GM12873 (cell line): Measurements from ENCODE around the gene SLC25A25.

Source experiments
- CTCF ChIP-seq: IDR thresholded peaks from 2 replicates; pipeline ENCODE4 v1.5.1; 2012; ENCODE audit warnings: low read depth, mild to moderate bottlenecking, moderate library complexity, low read length, control low read depth; ENCODE audit not compliant: insufficient read depth; ENCODE audit errors: missing control alignments

SLC25A25 gene

GRCh38 chr9:128026773-128027541 is 41.1 kb upstream of the SLC25A25 start:
- no peak for TF ChIP-seq CTCF

- TF ChIP-seq CTCF, result no peak
Observed at GRCh38 chr9:128027705-128028104, 40.3 kb upstream of the SLC25A25 start.

DNA sequence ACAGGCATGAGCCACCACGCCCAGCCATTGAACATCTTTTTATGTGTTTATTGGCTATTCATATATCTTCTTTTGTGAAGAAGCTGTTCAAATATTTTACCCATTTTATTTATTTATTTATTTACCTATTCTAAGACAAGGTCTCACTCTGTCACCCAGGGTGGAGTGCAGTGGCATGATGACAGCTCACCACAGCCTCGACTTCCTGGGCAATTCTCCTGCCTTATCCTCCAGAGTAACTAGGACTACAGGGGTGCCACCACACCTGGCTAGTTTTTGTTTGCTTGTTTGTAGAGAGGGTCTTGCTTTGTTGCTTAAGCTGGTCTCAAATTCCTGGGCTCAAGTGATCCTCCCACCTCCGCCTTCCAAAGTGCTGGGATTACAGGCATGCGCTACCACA is 34.4 kb upstream of the SLC25A25 start:
- TF ChIP-seq CTCF, result no peak

- TF ChIP-seq CTCF, result peak; percentile 88
Observed at GRCh38 chr9:128034821-128035652, 33.0 kb upstream of the SLC25A25 start.

- TF ChIP-seq CTCF, result no peak
Observed at GRCh38 chr9:128042043-128042442, 26.0 kb upstream of the SLC25A25 start.

GRCh38 chr9:128043467-128043868 is 24.6 kb upstream of the SLC25A25 start:
- no peak for TF ChIP-seq CTCF

DNA sequence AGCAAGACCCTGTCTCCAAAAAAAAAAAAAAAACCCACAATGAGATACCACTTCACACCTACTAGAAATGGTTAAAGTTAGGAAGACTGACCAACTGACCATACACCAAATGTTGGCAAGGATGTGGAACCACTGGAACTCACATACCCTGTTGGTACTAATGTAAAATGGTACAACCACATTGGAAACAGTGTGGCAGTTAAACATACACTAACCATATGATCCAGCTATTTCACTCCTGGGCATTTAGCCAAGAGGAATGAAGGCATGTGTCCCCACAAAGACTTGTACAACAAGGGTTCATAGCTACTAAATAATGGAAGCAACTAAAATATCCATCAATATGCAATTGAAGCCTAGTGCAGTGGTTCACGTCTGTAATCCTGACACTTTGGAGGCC is 22.2 kb upstream of the SLC25A25 start:
- no peak for TF ChIP-seq CTCF
